ENCODE results near the gene OR2W3.

OR2W3 gene

DNA sequence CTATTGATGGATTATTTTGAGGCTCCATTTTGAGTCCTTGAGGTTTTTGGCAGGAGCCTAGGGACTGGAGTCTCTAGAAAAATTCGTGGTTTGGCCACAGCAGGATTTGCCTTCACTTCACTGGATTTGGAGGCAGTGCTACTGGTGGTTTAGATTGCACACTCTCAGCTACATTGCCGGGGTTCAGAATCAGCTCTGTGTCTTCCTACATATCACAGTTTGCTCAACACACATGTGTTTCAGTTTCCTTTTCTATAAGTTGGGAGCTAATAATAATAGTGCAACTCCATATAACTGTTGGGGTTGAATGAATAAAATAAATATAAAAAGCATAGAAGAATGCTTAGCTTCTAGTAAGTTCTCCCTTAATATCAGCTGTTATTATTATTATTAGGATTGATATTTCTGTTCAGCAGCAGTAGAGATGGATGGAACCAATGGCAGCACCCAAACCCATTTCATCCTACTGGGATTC is at the start of gene OR2W3:
Gene OR2W3 (plus strand): TSS at position 425 of the 475 bp plus-strand sequence. CDS start 0 bp downstream, at position 425.
- DNase-seq (ENCODE audit: extremely low read depth in 1 of 2, low read depth in 1 of 2) = no peak

DNA sequence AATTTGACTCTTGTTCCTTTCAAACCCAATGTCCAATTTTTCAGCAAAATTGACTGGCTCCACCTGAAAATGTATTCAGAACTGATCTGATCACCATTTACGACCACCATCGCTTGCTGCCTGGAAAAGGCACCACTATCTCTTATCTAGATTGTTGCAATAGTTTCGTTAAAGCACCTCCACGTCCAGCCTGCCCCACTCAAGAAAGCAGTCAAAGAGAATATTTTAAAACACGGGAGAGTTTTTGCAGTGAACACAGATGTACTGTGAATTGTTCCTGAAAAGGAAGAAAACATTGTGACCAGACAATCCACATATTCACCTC is 49.7 kb upstream of the OR2W3 start:
- no peak for DNase-seq (ENCODE audit: extremely low read depth in 1 of 2, low read depth in 1 of 2)

DNA sequence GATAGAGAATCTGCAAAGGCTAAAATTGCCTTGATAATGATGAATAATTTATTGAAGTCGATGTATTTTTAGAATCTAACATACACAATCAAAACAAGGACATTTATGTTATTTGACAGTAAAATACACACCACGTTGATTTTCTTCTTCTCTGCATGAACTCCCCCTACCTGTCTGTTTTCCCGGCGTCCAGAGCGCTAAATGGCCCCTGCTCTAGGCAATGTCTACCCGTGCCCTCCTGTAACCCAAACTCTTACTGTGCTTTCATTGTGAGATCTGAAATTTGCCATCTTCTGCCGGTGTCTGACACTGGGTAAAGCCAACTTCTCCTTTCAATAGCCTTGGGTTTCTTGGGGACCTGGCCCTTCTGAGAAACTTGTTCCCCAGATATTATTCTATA is 47.0 kb upstream of the OR2W3 start:
- no peak for DNase-seq (ENCODE audit: extremely low read depth in 1 of 2, low read depth in 1 of 2)

DNA sequence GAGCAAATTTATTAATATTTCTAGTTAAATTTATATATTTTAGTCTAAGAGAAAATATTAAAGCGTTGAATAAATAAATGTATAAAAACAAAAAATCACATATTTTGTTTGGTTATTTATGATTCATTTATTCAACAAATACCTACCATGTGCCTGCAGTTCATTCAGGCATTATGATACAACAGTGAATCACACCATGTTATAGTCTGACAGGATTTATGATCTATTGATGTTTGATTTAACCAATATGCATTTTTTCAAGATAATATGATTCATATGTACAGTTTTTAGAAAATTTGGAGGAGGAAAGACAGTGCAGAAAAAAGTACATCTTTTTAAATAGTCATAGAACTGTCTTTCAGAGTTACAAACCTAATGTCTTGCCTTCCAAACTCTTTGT is 45.8 kb upstream of the OR2W3 start:
- DNase-seq (ENCODE audit: extremely low read depth in 1 of 2, low read depth in 1 of 2) = no peak

DNA sequence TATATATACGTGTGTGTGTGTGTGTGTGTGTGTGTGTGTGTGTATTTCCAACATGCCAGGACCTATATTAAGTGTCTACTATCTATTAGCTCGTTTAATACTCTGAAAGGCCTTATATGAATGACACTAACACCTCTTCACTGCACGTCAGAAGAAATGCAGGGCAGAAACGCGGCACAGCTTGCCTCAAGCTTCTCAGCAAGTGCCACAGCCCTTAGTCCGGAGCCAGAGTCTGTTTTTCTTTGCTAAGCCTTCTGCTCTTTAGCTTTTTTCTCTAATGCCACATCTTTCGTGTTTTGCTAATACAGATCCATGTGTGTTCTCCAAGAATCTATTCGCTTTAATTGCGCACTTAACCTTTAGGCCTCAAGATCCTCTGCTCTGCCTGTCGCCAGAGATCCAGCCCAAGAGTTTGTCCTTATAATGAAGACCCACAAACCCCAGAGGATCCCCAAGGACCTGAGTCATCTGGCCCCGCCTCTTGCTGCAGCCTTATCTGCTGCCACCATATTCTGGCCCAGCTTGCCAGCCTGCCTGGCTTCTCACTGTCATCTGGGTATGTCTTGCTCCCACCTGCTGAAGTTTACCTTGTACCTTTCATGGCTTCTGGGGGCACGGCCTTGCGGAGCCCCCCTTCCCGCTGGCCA is 40.4 kb upstream of the OR2W3 start:
- no peak for DNase-seq (ENCODE audit: extremely low read depth in 1 of 2, low read depth in 1 of 2)

DNA sequence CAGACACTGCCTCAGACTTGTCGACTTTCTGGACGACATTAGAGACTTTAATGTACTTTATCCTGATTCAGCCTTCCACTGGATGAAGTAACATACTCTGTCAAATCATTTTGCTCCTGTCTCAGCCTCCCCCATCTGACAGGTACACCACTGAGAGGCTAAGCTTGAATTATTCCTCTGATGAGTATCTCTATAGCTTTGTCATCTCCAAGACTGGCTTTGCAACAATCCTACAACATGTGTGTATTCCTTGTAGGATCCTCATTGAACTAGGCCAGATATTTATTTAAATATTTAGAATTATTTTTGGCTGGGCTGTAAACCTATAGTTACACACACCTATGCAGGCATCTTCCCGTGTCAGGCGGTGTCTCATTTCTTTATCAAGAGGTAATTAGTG is 39.5 kb upstream of the OR2W3 start:
- DNase-seq (ENCODE audit: extremely low read depth in 1 of 2, low read depth in 1 of 2) = no peak

DNA sequence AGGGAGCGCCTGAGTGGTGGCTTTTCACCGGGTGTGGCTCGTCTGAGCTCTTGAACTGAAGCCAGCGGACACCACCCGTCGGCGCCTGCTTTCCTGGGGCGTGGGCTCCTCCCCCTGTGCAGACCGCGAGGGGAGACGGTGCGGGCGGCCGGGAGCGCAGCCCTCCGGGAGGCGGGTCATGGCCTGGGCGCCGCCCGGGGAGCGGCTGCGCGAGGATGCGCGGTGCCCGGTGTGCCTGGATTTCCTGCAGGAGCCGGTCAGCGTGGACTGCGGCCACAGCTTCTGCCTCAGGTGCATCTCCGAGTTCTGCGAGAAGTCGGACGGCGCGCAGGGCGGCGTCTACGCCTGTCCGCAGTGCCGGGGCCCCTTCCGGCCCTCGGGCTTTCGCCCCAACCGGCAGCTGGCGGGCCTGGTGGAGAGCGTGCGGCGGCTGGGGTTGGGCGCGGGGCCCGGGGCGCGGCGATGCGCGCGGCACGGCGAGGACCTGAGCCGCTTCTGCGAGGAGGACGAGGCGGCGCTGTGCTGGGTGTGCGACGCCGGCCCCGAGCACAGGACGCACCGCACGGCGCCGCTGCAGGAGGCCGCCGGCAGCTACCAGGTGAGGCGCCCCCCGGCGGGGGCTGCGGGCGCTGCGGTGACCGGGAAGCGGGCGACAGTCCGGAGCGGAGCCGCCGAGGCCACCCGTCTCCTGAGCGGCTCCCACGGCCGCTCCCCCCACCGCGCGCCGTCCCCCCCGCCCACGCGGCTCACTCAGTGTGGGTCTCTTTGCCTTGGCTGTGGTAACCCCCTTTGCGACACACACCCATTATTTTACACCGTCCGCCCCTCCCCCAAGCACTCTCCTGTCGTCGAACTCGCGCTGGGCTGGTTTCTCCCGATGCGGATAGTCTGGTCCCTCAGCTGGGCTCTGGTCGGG is 38.1 kb upstream of the OR2W3 start, which contains the start of gene TRIM58:
Gene TRIM58 (plus strand): TSS at position 119 of the 916 bp plus-strand sequence. CDS start 60 bp downstream, at position 179.
- DNase-seq (ENCODE audit: extremely low read depth in 1 of 2, low read depth in 1 of 2) = peak in 1 of 2 donors; percentile 2

DNA sequence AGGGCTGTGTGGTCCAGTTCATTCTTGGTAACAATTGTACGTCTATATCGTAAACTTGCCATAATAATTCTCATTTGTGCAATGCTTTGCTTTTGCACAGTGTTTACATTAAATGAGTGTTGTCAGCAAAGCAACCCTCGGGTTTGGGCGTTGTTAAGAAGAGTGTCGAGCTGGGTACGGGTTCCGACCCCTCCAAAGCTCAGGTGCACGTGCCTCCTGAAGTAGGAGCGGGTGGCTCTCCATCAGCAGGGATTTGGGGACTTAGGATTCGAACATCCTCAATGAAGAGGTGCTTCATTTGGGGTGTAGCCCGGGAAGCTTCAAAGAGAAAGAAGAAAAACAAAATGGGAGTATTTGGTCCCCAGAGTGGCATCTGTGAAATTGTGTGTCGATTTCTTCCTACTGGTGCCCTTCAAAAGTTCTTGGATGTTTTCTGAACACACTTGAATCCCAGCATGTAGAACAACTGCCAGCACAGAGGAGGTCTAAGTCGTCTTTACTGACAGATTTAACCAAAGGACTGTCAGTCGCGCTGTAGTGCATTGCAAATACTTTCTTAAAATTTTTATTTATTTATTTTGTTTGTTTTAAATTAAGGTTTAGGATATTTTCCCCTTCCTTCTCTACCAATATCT is 37.3 kb upstream of the OR2W3 start:
- DNase-seq (ENCODE audit: extremely low read depth in 1 of 2, low read depth in 1 of 2) = no peak

DNA sequence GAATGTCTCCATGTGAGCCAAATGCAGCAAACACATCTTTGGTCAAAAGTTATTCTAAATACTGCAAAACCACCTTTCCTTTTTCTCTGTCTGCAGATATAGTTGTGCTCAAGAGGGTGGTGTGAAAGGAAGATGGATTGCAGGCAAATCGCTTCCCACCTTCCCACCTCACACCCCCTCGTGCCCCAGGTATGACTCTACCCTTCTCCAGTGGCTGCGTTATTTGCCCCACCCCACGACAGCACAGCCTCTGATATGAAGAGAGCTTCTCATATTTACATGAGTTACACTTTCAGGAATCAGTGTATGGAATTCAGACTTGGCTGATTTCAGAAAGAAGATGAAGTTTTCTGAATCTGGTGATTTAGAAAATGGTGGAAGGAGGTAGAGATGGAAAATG is 32.6 kb upstream of the OR2W3 start:
- DNase-seq (ENCODE audit: extremely low read depth in 1 of 2, low read depth in 1 of 2) = no peak

DNA sequence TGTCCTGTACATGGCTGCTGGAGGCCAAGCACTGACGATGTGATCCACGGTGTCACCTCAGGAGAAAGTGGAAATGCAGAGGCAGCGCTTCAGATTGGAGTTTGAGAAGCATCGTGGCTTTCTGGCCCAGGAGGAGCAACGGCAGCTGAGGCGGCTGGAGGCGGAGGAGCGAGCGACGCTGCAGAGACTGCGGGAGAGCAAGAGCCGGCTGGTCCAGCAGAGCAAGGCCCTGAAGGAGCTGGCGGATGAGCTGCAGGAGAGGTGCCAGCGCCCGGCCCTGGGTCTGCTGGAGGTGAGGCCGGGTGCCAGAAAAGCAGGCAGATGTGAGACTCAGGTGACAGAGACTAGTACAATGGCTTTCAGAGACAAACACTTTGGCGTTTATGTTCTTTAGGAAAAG is 30.7 kb upstream of the OR2W3 start:
- DNase-seq (ENCODE audit: extremely low read depth in 1 of 2, low read depth in 1 of 2) = no peak

DNA sequence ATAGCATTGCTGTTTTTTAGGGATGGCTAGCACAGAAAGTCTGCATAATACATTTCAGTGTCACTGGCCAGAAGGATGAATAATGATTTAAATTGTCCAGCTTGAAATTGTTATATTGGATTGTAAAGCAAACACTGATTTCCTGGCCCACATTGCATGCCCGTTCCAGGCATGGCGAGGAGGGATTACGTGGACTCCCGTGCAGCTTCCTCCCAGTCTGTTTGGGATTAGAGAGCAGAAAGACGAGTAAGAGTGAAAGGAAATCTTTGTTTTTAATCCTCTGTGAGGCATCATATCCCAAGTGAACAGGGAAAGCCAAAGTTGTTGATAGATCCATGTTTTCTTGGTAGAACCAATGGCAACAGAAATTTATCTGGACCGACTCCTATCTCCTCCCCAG is 30.0 kb upstream of the OR2W3 start:
- DNase-seq (ENCODE audit: extremely low read depth in 1 of 2, low read depth in 1 of 2) = no peak

DNA sequence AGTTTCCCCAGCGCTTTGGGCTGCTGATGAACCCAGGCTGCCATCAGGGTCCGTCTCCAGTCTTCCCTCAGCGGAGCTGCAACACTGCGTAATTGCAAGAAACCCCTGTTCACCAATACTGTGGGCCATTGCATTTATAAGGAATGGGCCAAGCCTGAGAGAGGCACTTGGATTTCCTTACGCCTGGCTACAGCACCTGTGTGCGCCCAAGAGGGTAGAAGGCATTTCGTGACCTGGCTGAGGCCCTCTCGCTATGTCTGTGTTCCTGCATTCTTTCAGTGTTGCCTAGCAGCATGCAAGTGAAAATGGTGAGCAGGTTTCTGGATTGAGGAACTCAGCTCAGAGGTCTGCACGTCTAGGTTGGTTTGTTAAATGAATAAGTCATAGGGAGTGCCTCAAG is 12.0 kb upstream of the OR2W3 start:
- DNase-seq (ENCODE audit: extremely low read depth in 1 of 2, low read depth in 1 of 2) = no peak

DNA sequence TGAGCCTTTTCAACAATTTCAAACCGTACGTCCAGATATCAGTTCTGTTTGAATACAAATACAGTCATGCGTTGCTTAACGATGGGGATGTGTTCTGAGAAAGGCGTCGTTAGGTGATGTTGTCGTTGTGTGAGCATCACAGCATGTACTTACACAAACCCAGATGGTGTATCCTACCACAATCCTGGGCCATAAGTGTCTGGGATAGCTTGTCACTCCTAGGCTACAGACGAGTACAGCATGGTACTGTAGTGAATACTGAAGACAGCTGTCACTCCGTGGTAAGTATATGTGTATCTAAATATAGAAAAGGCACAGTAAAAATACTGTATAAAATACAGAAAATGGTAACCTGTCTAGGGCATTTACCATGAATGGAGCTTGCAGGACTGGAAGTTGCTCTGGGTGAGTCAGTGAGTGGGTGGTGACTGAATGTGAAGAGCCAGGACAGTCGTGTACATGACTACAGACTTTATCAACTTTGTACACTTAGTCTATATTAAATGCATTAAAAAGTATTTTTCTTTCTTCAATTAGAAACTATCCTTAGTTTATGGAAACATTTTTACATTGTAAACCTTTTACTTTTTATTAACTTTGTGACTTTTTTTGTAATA is 10.5 kb upstream of the OR2W3 start:
- DNase-seq (ENCODE audit: extremely low read depth in 1 of 2, low read depth in 1 of 2) = no peak

DNA sequence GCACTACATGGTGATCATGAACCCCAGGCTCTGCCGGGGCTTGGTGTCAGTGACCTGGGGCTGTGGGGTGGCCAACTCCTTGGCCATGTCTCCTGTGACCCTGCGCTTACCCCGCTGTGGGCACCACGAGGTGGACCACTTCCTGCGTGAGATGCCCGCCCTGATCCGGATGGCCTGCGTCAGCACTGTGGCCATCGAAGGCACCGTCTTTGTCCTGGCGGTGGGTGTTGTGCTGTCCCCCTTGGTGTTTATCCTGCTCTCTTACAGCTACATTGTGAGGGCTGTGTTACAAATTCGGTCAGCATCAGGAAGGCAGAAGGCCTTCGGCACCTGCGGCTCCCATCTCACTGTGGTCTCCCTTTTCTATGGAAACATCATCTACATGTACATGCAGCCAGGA is 589 bp downstream of the OR2W3 start:
- no peak for DNase-seq (ENCODE audit: extremely low read depth in 1 of 2, low read depth in 1 of 2)

DNA sequence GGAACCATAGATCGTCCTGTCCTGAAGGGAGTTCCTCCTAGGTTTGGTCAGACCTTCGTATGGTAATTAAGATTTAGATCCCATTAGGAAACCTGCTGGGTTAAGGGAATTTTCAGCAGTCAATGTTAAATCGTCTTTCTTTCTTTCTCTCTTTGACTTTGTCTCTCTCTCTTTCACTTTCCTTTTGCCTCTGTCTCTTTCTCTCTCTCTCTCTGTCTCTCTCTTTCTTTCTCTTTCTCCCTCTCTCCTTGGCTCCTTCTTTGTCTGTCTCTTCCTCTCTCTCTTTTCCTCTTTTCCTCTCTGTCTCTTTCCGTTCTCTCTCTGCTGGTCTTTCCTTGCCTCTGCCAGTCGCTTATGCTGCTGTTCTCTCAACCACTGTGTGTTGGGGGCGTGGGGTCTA is 8.7 kb downstream of the OR2W3 start:
- no peak for DNase-seq (ENCODE audit: extremely low read depth in 1 of 2, low read depth in 1 of 2)

DNA sequence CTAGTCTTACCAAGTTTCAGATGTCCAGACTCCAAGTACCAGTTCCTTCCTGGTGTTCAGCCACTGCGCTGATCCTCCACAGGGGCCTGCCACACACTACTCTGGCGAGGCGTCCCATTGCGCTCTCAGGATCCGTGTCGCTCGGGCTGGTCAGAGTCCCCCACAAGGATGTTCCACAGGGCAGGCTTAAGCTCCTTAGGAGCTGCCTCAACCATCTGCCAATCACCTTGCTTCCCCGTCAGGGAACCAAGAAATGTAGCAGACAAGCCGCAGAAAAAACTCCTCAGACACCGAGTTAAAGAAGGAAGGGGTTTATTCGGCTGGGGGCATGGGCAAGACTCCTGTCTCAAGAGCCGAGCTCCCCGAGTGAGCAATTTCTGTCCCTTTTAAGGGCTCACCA is 9.8 kb downstream of the OR2W3 start:
- no peak for DNase-seq (ENCODE audit: extremely low read depth in 1 of 2, low read depth in 1 of 2)

DNA sequence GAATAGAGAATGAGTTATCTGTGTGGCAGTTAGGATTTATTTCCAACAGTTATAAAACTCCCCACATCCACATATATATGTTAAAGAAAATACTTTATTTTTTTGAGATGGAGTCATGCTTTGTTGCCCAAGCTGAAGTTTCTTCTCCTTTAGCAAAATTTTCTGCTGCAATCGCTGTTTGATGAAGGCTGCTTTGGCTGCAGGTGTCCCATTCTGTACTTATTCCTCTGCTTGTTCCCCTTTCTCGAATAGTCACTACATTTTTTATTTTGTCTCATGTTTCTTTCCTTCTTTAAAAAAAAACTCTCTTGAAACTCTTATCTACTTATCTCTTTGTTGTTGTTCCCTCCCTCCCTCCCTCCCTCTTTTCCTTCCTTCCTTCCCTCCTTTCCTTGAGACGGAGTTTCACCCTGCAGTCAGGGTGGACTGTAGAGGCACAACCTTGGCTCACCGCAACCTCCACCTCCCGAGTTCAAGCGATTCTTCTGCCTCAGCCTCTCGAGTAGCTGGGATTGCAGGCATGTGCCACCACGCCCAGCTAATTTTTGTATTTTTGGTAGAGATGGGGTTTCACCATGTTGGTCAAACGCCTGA is 10.6 kb downstream of the OR2W3 start:
- DNase-seq (ENCODE audit: extremely low read depth in 1 of 2, low read depth in 1 of 2) = no peak

DNA sequence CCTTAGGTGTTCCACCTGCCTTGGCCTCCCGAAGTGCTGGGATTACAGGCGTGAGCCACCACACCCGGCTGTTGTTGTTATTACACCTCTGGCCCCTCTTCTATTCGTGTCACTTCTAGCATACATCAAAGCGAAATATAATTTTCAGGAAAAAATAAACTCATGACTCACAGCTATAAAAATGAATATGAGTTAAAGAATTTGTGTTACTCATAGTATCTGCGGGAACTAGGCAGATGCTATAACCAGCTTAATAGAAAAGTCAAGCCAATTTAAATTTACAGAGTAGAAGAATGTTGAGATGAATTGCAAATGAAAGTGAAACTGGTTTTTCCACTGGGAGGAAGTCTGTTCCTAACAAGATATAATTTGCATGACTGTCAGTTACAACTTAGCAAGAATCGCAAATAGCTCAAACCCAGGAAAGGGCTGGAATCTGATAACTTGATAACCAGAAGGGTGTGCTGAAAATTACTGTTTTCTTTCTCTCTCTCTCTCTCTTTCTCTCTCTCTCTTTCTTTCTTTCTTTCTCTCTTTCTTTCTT is 11.2 kb downstream of the OR2W3 start:
- no peak for DNase-seq (ENCODE audit: extremely low read depth in 1 of 2, low read depth in 1 of 2)

DNA sequence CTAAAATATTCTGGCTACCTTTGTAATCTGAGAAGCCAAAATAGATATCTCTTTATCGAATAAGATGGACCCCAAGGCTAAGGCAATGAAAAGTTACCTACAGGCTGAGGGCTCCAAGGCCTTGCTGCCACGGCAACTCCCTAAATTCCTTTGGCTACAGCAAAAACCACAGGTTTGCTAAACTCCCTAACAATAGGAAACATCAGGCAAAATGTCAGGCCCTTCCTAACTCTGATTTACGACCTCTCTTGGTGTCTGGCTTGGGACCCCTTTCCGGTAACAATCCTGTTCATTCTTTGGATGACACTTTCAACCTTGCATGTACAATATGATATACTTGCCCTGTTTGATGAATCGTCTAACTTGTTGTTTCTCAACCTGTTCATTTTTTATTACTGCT is 13.4 kb downstream of the OR2W3 start:
- no peak for DNase-seq (ENCODE audit: extremely low read depth in 1 of 2, low read depth in 1 of 2)

DNA sequence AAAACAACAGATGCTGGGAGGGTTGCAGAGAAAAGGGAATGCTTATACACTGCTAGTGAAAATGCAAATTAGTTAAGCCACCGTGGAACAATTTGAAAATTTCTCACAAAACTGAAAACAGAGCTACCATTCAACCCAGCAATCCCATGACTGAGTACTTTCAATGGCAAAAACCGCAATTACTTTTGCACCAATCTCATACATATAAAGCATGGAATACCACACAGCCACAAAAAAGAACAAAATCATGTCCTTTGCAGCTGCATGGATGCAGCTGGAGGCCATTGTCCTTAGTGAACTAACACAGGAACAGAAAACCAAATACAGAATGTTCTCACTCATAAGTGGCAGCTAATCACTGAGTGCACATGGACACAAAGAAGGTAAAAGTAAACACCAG is 18.4 kb downstream of the OR2W3 start:
- DNase-seq (ENCODE audit: extremely low read depth in 1 of 2, low read depth in 1 of 2) = no peak

Data from stimulated activated CD8-positive, alpha-beta memory T cell treated with anti-CD3 and anti-CD28 coated beads, Interleukin-7, amount 100 ng/mL, for 48 hours (primary cell).